ENCODE data around the gene WBP1. TPM values are rescaled to one million over a fixed set of nuclear protein-coding genes. Genes with fewer than 3 reads are reported as not detected.
A peak's percentile ranks its signal among the peaks of the same experiment; 100 is the strongest.
"Not testable (repeated sequence)": the region's sequence is repeated elsewhere in the genome, so short reads cannot be mapped to it uniquely, and the experiment has no call there.

The WBP1 gene
- total RNA-seq, 2 donors from 2014 or later, result 47.6 to 48.3 TPM

- H3K27me3 ChIP-seq, result no peaks in the 10 kb centered on the region
Observed at GRCh38 chr2:74441690-74442482, 16.4 kb upstream of the WBP1 start, which contains the start of gene RTKN. RTKN (minus strand) TSS chr2:74441937; CDS start chr2:74441816, 121 bp downstream.

GRCh38 chr2:74442483-74443297 is 15.5 kb upstream of the WBP1 start:
- DNase-seq; H3K9me3 ChIP-seq; intact Hi-C loops (cut with DNase I); H3K27me3 ChIP-seq; H3K36me3 ChIP-seq; H3K4me1 ChIP-seq: not testable (repeated sequence)
- Histone ChIP-seq H3K4me3 (peak overlapping the region; percentile 46), H3K27ac (peak overlapping the region; percentile 90), H3K9ac (ENCODE audit: low read depth in 2 of 2, low read length in 2 of 2) (peak overlapping the region; percentile 72 to 91)

More at GRCh38 chr2:74441690-74442482, 16.4 kb upstream of the WBP1 start, which contains the start of gene RTKN:
- Histone ChIP-seq H3K9ac (ENCODE audit: low read depth in 2 of 2, low read length in 2 of 2) (peak within 1 kb of the TSS; percentile 72 to 91), H3K27ac (peak within 1 kb of the TSS; percentile 90), H3K4me1 (peaks cover 5% of the 10 kb centered on the region), H3K4me3 (peak within 1 kb of the TSS; percentile 46), H3K36me3 (no peaks in the 10 kb centered on the region), H3K9me3 (no peaks in the 10 kb centered on the region)
- intact Hi-C loops (cut with DNase I), result no loop called here
- peak; percentile 84 for DNase-seq
- TF ChIP-seq CTCF (IDR thresholded peaks at IDR 0.05), result no peak

GRCh38 chr2:74444498-74445318 is 13.5 kb upstream of the WBP1 start:
- H3K4me1 ChIP-seq, result peaks cover 2% of the 10 kb centered on the region
- intact Hi-C loops (cut with DNase I), result no loop called here
- no peaks in the 10 kb centered on the region for H3K36me3 ChIP-seq
- no peaks in the 10 kb centered on the region for H3K9me3 ChIP-seq
- no peak overlapping the region for H3K4me3 ChIP-seq
- H3K27ac ChIP-seq, result no peak overlapping the region
- no peak for TF ChIP-seq CTCF (IDR thresholded peaks at IDR 0.05)
- no peak for DNase-seq
- H3K9ac ChIP-seq (ENCODE audit: low read depth in 2 of 2, low read length in 2 of 2), result no peak overlapping the region
- H3K27me3 ChIP-seq, result no peaks in the 10 kb centered on the region

DNA sequence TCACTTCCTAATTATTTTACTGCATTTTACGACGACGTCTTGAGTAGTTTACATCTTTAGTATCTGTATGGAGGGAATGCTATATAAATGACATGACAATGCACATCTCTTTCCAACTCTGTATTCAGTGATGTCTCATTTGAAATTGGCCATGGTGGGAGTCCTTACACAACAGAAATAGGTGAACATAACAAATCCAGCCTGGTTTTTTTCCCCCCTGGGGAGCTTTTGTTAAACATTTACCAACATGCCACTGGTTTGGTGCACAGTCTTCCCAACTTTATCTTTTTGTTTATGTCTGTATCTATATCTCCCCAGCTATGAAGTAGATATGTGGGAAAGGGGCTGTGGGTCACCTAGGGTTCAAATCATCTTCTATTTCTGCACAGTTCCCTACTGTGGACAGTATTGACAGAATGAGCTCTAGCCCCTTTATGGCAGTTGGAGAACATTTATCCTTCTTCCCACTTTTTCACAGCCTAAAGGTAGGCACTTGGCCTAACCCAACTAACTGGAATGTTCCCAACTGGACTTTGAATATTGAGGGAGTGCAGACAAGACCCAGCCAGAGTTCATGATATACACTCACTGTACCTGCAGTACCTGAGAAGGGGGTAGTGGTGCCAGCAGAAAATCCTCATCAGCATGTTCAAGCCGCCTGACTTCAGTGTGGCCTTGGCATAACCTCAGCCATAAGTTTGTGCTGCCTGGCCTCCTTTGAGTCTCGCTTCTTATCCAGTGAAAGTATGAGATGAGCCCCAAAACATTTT is 10.8 kb upstream of the WBP1 start:
- no peak for DNase-seq
- Histone ChIP-seq H3K27me3 (no peaks in the 10 kb centered on the region), H3K9ac (ENCODE audit: low read depth in 2 of 2, low read length in 2 of 2) (no peak overlapping the region), H3K4me1 (no peaks in the 10 kb centered on the region), H3K9me3 (no peaks in the 10 kb centered on the region), H3K4me3 (no peak overlapping the region), H3K36me3 (no peaks in the 10 kb centered on the region), H3K27ac (no peak overlapping the region)
- intact Hi-C loops (cut with DNase I), result no loop called here
- no peak for TF ChIP-seq CTCF (IDR thresholded peaks at IDR 0.05)

DNA sequence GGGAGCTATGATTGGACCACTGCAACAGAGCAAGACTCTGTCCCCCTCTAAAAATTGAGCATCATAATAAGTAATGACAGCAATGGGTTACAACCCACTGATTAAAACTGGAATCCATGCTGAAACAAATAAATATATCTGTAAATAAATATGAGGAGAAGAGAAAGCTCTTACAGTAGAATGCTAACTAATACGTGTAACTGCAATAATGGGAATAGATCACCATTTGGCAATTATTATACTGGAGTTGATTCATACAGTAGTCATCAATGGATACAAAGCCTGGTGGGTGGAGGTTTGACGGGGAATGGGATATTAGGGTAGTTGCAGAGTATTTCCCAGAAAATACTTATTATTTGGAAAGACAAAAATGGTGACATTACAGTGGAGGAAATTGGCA is 9.5 kb upstream of the WBP1 start:
- intact Hi-C loops (cut with DNase I), result no loop called here
- TF ChIP-seq CTCF (IDR thresholded peaks at IDR 0.05), result no peak
- no peak for DNase-seq
- Histone ChIP-seq H3K9me3 (no peaks in the 10 kb centered on the region), H3K4me1 (no peaks in the 10 kb centered on the region), H3K36me3 (no peaks in the 10 kb centered on the region), H3K27ac (no peak overlapping the region), H3K4me3 (no peak overlapping the region), H3K9ac (ENCODE audit: low read depth in 2 of 2, low read length in 2 of 2) (no peak overlapping the region), H3K27me3 (no peaks in the 10 kb centered on the region)
